Progenitor cell of endocrine pancreas (in vitro differentiated cells): ENCODE data around the gene GNG8. TPM values are rescaled to one million over a fixed set of nuclear protein-coding genes. Genes with fewer than 3 reads are reported as not detected.

ENCODE experiments used
- DNase-seq: peaks from one replicate; pipeline ENCODE4 v3.0.0; 2021; ENCODE audit warnings: low spot score; ENCODE audit not compliant: unreplicated experiment
- H3K27ac Mint-ChIP-seq: 2 replicates; pipeline ENCODE4 v1.8.0; 2021; ENCODE audit warnings: mild to moderate bottlenecking, moderate library complexity, mixed read lengths
- H3K27me3 Mint-ChIP-seq: 2 replicates; pipeline ENCODE4 v1.8.0; 2021; ENCODE audit warnings: mixed read lengths
- H3K36me3 Mint-ChIP-seq: 2 replicates; pipeline ENCODE4 v1.8.0; 2022; ENCODE audit warnings: mixed read lengths; ENCODE audit not compliant: insufficient read depth
- H3K4me1 Mint-ChIP-seq: 2 replicates; pipeline ENCODE4 v1.8.0; 2021; ENCODE audit warnings: low read depth, mixed read lengths
- H3K4me3 Mint-ChIP-seq: 2 replicates; pipeline ENCODE4 v1.8.0; 2021; ENCODE audit warnings: low read depth, mild to moderate bottlenecking, moderate library complexity, mixed read lengths
- H3K9me3 Mint-ChIP-seq: 2 replicates; pipeline ENCODE4 v1.8.0; 2021; ENCODE audit warnings: low read depth, mixed read lengths
- CTCF ChIP-seq: fragments of 200-600 bp; sonication (generic); IDR thresholded peaks from one replicate; pipeline ENCODE4 v1.5.0; 2021; ENCODE audit warnings: antibody characterized with exemption, mild to moderate bottlenecking; ENCODE audit not compliant: unreplicated experiment
- total RNA-seq: library from RNA; stranded (reverse); gene quantifications from 2 replicates; pipeline ENCODE4 v1.2.1, GENCODE V29; 2021

Gene GNG8
- total RNA-seq, 1 donor from 2014 or later = not detected

- peaks cover 7% of the 10 kb centered on the region for H3K27me3 Mint-ChIP-seq
- no peak for DNase-seq
- TF ChIP-seq CTCF = no peak
- H3K4me3 Mint-ChIP-seq = no peak overlapping the region
- no peaks in the 10 kb centered on the region for H3K9me3 Mint-ChIP-seq
- H3K36me3 Mint-ChIP-seq = no peaks in the 10 kb centered on the region
- H3K4me1 Mint-ChIP-seq = peaks cover 2% of the 10 kb centered on the region
- no peak overlapping the region for H3K27ac Mint-ChIP-seq
Observed at GRCh38 chr19:46668662-46669061, 32.7 kb upstream of the GNG8 start.

GRCh38 chr19:46665072-46665471 lies 29.1 kb upstream of the GNG8 start:
- no peaks in the 10 kb centered on the region for H3K36me3 Mint-ChIP-seq
- no peak overlapping the region for H3K4me3 Mint-ChIP-seq
- no peak for DNase-seq
- H3K27me3 Mint-ChIP-seq = peaks cover 19% of the 10 kb centered on the region
- TF ChIP-seq CTCF = no peak
- no peaks in the 10 kb centered on the region for H3K4me1 Mint-ChIP-seq
- no peaks in the 10 kb centered on the region for H3K9me3 Mint-ChIP-seq
- no peak overlapping the region for H3K27ac Mint-ChIP-seq

GRCh38 chr19:46661735-46662592 lies 26.0 kb upstream of the GNG8 start:
- DNase-seq = peak; percentile 54
- no peaks in the 10 kb centered on the region for H3K36me3 Mint-ChIP-seq
- peaks cover 5% of the 10 kb centered on the region for H3K4me1 Mint-ChIP-seq
- peak overlapping the region; percentile 59 for H3K4me3 Mint-ChIP-seq
- H3K27me3 Mint-ChIP-seq = peaks cover 32% of the 10 kb centered on the region
- H3K9me3 Mint-ChIP-seq = no peaks in the 10 kb centered on the region
- peak overlapping the region; percentile 93 for H3K27ac Mint-ChIP-seq
- peak; percentile 86 for TF ChIP-seq CTCF

GRCh38 chr19:46661020-46661731 lies 25.2 kb upstream of the GNG8 start, which contains the start of gene DACT3:
Gene DACT3 (minus strand): TSS chr19:46661182. CDS start chr19:46661064, 118 bp downstream.
- H3K4me3 Mint-ChIP-seq = peak within 1 kb of the TSS; percentile 68
- H3K27ac Mint-ChIP-seq = peak within 1 kb of the TSS; percentile 93
- no peak for TF ChIP-seq CTCF
- peaks cover 5% of the 10 kb centered on the region for H3K4me1 Mint-ChIP-seq
- H3K36me3 Mint-ChIP-seq = no peaks in the 10 kb centered on the region
- DNase-seq = peak; percentile 100
- H3K9me3 Mint-ChIP-seq = no peaks in the 10 kb centered on the region
- H3K27me3 Mint-ChIP-seq = peaks cover 35% of the 10 kb centered on the region

GRCh38 chr19:46660551-46661019 lies 24.6 kb upstream of the GNG8 start:
- H3K4me1 Mint-ChIP-seq = peaks cover 5% of the 10 kb centered on the region
- H3K27ac Mint-ChIP-seq = no peak overlapping the region
- no peak for TF ChIP-seq CTCF
- no peaks in the 10 kb centered on the region for H3K36me3 Mint-ChIP-seq
- H3K4me3 Mint-ChIP-seq = peak overlapping the region; percentile 68
- peaks cover 35% of the 10 kb centered on the region for H3K27me3 Mint-ChIP-seq
- H3K9me3 Mint-ChIP-seq = no peaks in the 10 kb centered on the region
- no peak for DNase-seq
